ENCODE results near the gene MLF1.
"Not testable (repeated sequence)": the region's sequence is repeated elsewhere in the genome, so short reads cannot be mapped to it uniquely, and the experiment has no call there.

Gene MLF1

DNA sequence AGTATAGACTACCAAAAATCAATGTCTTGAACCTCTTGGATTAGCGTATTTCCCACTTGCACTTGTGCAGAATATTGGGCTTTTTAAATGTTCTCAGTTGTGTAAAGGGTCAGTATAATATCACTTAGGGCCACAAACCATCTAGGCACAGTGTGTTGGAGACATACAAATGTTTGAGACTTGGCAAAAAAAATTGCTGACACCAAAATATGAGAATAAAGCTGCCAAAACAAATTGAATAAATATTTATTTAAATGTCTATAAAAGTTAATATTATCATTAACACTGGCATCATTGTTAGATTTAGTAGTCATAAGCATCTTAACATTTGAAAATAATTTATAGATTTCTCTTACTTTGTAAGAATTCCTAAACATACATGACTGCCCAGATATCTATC lies 30.9 kb upstream of the MLF1 start:
- H2BK120ac ChIP-seq (ENCODE audit: low read depth, low read length), result no peak overlapping the region
- no peak overlapping the region for H3K14ac ChIP-seq (ENCODE audit: low read length in 2 of 2)
- peaks cover 0 to 17% of the 10 kb centered on the region in 2 experiments for H3K36me3 ChIP-seq (ENCODE audit: control insufficient read depth in 1 of 2, insufficient read depth in 2 of 2, low read depth in 1 of 2, low read length in 2 of 2)
- no peak overlapping the region for H3K27ac ChIP-seq (ENCODE audit: low read length, poor library complexity, severe bottlenecking)
- 83% methylated on average over 1 of the region's 1 CpG for WGBS
- no peaks in the 10 kb centered on the region for H3K79me1 ChIP-seq (replicated peaks; ENCODE audit: low read length, poor library complexity, severe bottlenecking)
- no peak overlapping the region for H3K4me2 ChIP-seq (ENCODE audit: low read length, poor library complexity, severe bottlenecking)
- no peak overlapping the region for H4K8ac ChIP-seq (ENCODE audit: low read length)
- H2BK12ac ChIP-seq (ENCODE audit: low read length in 2 of 2), result no peak overlapping the region
- H3K23ac ChIP-seq (ENCODE audit: low read length in 2 of 2), result no peak overlapping the region
- H3K9ac ChIP-seq (ENCODE audit: low read length), result no peak overlapping the region
- H3K9me3 ChIP-seq (ENCODE audit: control insufficient read depth, low read length), result no peaks in the 10 kb centered on the region
- no peaks in the 10 kb centered on the region for H3K27me3 ChIP-seq (ENCODE audit: control insufficient read depth in 1 of 2, insufficient read depth in 1 of 2, low read length in 2 of 2)
- no peak overlapping the region for H3K4ac ChIP-seq (ENCODE audit: low read depth in 1 of 2, low read length in 2 of 2)
- no peak overlapping the region for H3K4me3 ChIP-seq (ENCODE audit: insufficient read depth in 1 of 2, low read depth in 1 of 2, low read length in 2 of 2)
- no peak for DNase-seq
- no peaks in the 10 kb centered on the region for H3K4me1 ChIP-seq (ENCODE audit: control insufficient read depth, insufficient read depth, low read depth, low read length)
- no peak overlapping the region for H2AK5ac ChIP-seq (ENCODE audit: low read length, severe bottlenecking)
- no peak overlapping the region for H2BK15ac ChIP-seq (ENCODE audit: low read depth, poor library complexity, severe bottlenecking)
- H2AFZ ChIP-seq (ENCODE audit: low read depth, low read length), result no peak overlapping the region
- H4K91ac ChIP-seq (ENCODE audit: low read length), result no peak overlapping the region
- no peak overlapping the region for H2BK5ac ChIP-seq (ENCODE audit: low read depth, low read length, poor library complexity, severe bottlenecking)
- H3K18ac ChIP-seq (ENCODE audit: low read depth in 1 of 2, low read length in 2 of 2), result no peak overlapping the region

DNA sequence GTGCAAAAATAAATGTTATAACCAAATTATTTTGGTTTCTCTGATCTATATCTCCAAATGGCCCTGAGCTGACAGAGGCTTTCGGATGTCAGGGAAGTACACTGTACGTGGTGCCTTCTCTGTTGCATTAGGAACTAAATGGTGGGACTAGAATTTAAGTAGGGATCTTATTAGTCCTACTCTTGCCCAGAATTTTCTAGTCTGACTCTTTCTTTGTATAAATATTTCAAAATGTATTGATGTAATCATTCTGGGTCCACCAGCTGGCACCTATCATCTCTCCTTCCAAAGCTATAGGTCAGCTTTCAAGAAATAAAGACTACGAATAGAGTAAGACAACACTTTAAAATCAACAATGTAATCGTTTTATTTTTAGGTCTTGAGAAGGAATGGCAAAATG lies 22.3 kb upstream of the MLF1 start:
- peaks cover 0 to 24% of the 10 kb centered on the region in 2 experiments for H3K36me3 ChIP-seq (ENCODE audit: control insufficient read depth in 1 of 2, insufficient read depth in 2 of 2, low read depth in 1 of 2, low read length in 2 of 2)
- H3K23ac ChIP-seq (ENCODE audit: low read length in 2 of 2), result no peak overlapping the region
- H2BK5ac ChIP-seq (ENCODE audit: low read depth, low read length, poor library complexity, severe bottlenecking), result no peak overlapping the region
- H2BK12ac ChIP-seq (ENCODE audit: low read length in 2 of 2), result no peak overlapping the region
- no peak overlapping the region for H2BK15ac ChIP-seq (ENCODE audit: low read depth, poor library complexity, severe bottlenecking)
- H3K4me3 ChIP-seq (ENCODE audit: insufficient read depth in 1 of 2, low read depth in 1 of 2, low read length in 2 of 2), result no peak overlapping the region
- no peaks in the 10 kb centered on the region for H3K9me3 ChIP-seq (ENCODE audit: control insufficient read depth, low read length)
- H3K4ac ChIP-seq (ENCODE audit: low read depth in 1 of 2, low read length in 2 of 2), result no peak overlapping the region
- no peaks in the 10 kb centered on the region for H3K27me3 ChIP-seq (ENCODE audit: control insufficient read depth in 1 of 2, insufficient read depth in 1 of 2, low read length in 2 of 2)
- H3K79me1 ChIP-seq (replicated peaks; ENCODE audit: low read length, poor library complexity, severe bottlenecking), result no peaks in the 10 kb centered on the region
- no peaks in the 10 kb centered on the region for H3K4me1 ChIP-seq (ENCODE audit: control insufficient read depth, insufficient read depth, low read depth, low read length)
- no peak overlapping the region for H2BK120ac ChIP-seq (ENCODE audit: low read depth, low read length)
- H3K9ac ChIP-seq (ENCODE audit: low read length), result no peak overlapping the region
- H3K18ac ChIP-seq (ENCODE audit: low read depth in 1 of 2, low read length in 2 of 2), result no peak overlapping the region
- no peak overlapping the region for H3K4me2 ChIP-seq (ENCODE audit: low read length, poor library complexity, severe bottlenecking)
- no CpG with 5 or more reads among the region's 4 CpGs for WGBS
- H3K14ac ChIP-seq (ENCODE audit: low read length in 2 of 2), result no peak overlapping the region
- H2AFZ ChIP-seq (ENCODE audit: low read depth, low read length), result no peak overlapping the region
- no peak for DNase-seq
- no peak overlapping the region for H2AK5ac ChIP-seq (ENCODE audit: low read length, severe bottlenecking)
- H4K8ac ChIP-seq (ENCODE audit: low read length), result no peak overlapping the region
- H3K27ac ChIP-seq (ENCODE audit: low read length, poor library complexity, severe bottlenecking), result no peak overlapping the region
- H4K91ac ChIP-seq (ENCODE audit: low read length), result no peak overlapping the region

DNA sequence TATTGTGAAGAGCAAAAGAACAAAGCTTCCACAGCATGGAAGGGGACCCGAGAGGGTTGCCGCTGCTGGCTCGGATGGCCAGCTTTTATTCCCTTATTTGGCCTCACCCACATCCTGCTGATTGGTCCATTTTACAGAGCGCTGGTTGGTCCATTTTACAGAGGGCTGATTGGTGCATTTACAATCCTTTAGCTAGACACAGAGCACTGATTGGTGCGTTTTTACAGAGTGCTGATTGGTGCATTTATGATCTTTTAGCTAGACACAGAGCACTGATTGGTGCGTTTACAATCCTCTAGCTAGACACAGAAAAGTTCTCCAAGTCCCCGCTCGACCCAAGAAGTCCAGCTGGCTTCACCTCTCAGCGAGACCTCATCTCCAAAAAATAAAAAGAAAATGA lies 21.1 kb upstream of the MLF1 start:
- H3K4me3 ChIP-seq (ENCODE audit: insufficient read depth in 1 of 2, low read depth in 1 of 2, low read length in 2 of 2); H3K18ac ChIP-seq (ENCODE audit: low read depth in 1 of 2, low read length in 2 of 2); DNase-seq; H3K27me3 ChIP-seq (ENCODE audit: control insufficient read depth in 1 of 2, insufficient read depth in 1 of 2, low read length in 2 of 2); H2BK12ac ChIP-seq (ENCODE audit: low read length in 2 of 2); H3K4ac ChIP-seq (ENCODE audit: low read depth in 1 of 2, low read length in 2 of 2); H3K14ac ChIP-seq (ENCODE audit: low read length in 2 of 2); H3K27ac ChIP-seq (ENCODE audit: low read length, poor library complexity, severe bottlenecking); H2BK5ac ChIP-seq (ENCODE audit: low read depth, low read length, poor library complexity, severe bottlenecking); H2AFZ ChIP-seq (ENCODE audit: low read depth, low read length); H2BK120ac ChIP-seq (ENCODE audit: low read depth, low read length); H2AK5ac ChIP-seq (ENCODE audit: low read length, severe bottlenecking); H3K79me1 ChIP-seq (replicated peaks; ENCODE audit: low read length, poor library complexity, severe bottlenecking); H4K8ac ChIP-seq (ENCODE audit: low read length); H3K4me1 ChIP-seq (ENCODE audit: control insufficient read depth, insufficient read depth, low read depth, low read length); H3K9ac ChIP-seq (ENCODE audit: low read length); H3K23ac ChIP-seq (ENCODE audit: low read length in 2 of 2); H3K9me3 ChIP-seq (ENCODE audit: control insufficient read depth, low read length); H4K91ac ChIP-seq (ENCODE audit: low read length); H3K4me2 ChIP-seq (ENCODE audit: low read length, poor library complexity, severe bottlenecking); H2BK15ac ChIP-seq (ENCODE audit: low read depth, poor library complexity, severe bottlenecking): not testable (repeated sequence)
- WGBS, result 95% methylated on average over 6 of the region's 9 CpGs
- H3K36me3 ChIP-seq (ENCODE audit: control insufficient read depth in 1 of 2, insufficient read depth in 2 of 2, low read depth in 1 of 2, low read length in 2 of 2), result peaks cover 0 to 13% of the 10 kb centered on the region in 2 experiments

DNA sequence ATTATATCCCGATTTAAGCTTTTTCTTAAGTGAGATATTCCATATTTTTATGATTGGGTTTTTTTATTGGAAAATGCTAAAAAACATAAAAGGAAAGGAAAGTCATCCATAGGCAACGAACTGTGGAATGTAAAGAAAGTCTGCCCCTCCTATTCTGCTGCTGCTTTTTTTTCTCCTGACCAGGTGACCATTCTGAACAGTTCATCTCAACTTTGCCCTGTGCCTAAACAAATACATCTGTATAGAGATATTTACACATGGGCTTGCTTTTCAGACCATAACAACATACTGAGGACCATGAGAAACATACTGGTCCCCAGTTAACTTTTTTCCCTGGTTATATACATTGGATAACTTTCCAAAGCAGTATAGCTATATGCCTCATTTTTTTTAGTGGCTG lies 18.9 kb upstream of the MLF1 start:
- WGBS, result 78% methylated on average over 1 of the region's 2 CpGs
- Histone ChIP-seq H4K8ac (ENCODE audit: low read length) (no peak overlapping the region), H4K91ac (ENCODE audit: low read length) (no peak overlapping the region), H3K9me3 (ENCODE audit: control insufficient read depth, low read length) (no peaks in the 10 kb centered on the region), H3K18ac (ENCODE audit: low read depth in 1 of 2, low read length in 2 of 2) (no peak overlapping the region), H2AFZ (ENCODE audit: low read depth, low read length) (no peak overlapping the region), H2BK12ac (ENCODE audit: low read length in 2 of 2) (no peak overlapping the region), H3K4ac (ENCODE audit: low read depth in 1 of 2, low read length in 2 of 2) (no peak overlapping the region), H3K27ac (ENCODE audit: low read length, poor library complexity, severe bottlenecking) (no peak overlapping the region), H3K14ac (ENCODE audit: low read length in 2 of 2) (no peak overlapping the region), H3K9ac (ENCODE audit: low read length) (no peak overlapping the region), H2BK15ac (ENCODE audit: low read depth, poor library complexity, severe bottlenecking) (no peak overlapping the region), H2AK5ac (ENCODE audit: low read length, severe bottlenecking) (no peak overlapping the region), H3K79me1 (replicated peaks; ENCODE audit: low read length, poor library complexity, severe bottlenecking) (no peaks in the 10 kb centered on the region), H2BK5ac (ENCODE audit: low read depth, low read length, poor library complexity, severe bottlenecking) (no peak overlapping the region), H3K27me3 (ENCODE audit: control insufficient read depth in 1 of 2, insufficient read depth in 1 of 2, low read length in 2 of 2) (no peaks in the 10 kb centered on the region), H3K4me3 (ENCODE audit: insufficient read depth in 1 of 2, low read depth in 1 of 2, low read length in 2 of 2) (no peak overlapping the region), H3K4me1 (ENCODE audit: control insufficient read depth, insufficient read depth, low read depth, low read length) (no peaks in the 10 kb centered on the region), H2BK120ac (ENCODE audit: low read depth, low read length) (no peak overlapping the region), H3K4me2 (ENCODE audit: low read length, poor library complexity, severe bottlenecking) (no peak overlapping the region), H3K23ac (ENCODE audit: low read length in 2 of 2) (no peak overlapping the region), H3K36me3 (ENCODE audit: control insufficient read depth in 1 of 2, insufficient read depth in 2 of 2, low read depth in 1 of 2, low read length in 2 of 2) (peaks cover 0 to 5% of the 10 kb centered on the region in 2 experiments)
- no peak for DNase-seq
